GM19452 (cell line): ENCODE measurements around the gene YIF1A.
"Not testable (repeated sequence)": the region's sequence is repeated elsewhere in the genome, so short reads cannot be mapped to it uniquely, and the experiment has no call there.

Experiments used
- ATAC-seq: cut with Tn5 transposase; IDR thresholded peaks from one replicate; pipeline ENCODE4 v1.9.1; 2021; ENCODE audit not compliant: unreplicated experiment

YIF1A gene

DNA sequence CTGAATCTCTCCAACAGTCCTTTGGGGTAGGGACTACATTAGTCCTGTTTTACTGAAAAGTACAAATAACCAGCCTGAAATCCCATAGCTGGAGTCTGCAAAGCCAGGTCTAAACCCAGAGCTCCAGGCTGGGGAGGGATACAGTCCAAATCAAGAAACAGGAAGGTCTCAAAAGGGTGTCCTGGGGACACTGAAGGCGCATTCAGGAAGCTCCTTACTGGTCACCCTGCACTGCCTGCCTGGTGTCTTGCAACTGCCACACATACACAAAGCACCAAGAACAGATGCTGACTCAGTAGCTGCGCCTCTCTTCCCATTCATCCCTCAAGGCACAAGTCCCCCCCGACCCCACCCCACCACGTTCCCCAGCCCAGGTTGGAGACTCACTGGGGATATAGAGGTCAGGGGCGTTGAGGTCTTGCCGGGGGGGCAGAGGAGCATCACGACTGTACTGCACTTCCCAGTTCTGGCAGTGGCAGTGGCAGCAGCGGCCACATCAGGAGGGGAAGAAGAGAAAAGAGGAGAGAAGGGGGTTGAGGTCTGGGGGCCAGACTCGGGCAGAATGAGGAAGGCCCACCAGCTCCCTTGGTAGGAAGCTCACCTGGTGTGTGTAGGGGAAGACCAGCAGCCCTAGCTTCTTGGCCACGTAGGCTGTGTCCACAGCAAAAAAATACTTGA lies 1.6 kb downstream of the YIF1A start:
- ATAC-seq = no peak

DNA sequence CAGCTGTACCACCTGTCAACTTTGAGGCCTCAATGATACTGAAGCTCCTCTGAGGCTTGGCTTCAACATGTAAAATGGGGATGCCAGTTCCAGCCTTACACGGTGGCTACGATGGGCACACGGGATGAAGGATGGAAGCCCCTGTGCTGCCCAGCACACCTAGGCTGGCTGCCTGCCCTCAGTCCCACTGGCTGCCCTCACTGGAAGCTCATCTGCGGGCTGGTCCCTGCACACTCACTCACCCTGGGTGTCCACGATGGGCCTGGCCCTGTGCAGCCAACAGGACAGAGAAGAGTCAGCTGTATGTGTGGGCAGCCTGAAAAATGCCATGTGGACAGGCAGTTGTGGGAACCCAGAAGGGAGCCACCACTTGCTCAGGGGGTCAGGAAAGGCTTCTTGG lies 2.2 kb downstream of the YIF1A start:
- no peak for ATAC-seq

DNA sequence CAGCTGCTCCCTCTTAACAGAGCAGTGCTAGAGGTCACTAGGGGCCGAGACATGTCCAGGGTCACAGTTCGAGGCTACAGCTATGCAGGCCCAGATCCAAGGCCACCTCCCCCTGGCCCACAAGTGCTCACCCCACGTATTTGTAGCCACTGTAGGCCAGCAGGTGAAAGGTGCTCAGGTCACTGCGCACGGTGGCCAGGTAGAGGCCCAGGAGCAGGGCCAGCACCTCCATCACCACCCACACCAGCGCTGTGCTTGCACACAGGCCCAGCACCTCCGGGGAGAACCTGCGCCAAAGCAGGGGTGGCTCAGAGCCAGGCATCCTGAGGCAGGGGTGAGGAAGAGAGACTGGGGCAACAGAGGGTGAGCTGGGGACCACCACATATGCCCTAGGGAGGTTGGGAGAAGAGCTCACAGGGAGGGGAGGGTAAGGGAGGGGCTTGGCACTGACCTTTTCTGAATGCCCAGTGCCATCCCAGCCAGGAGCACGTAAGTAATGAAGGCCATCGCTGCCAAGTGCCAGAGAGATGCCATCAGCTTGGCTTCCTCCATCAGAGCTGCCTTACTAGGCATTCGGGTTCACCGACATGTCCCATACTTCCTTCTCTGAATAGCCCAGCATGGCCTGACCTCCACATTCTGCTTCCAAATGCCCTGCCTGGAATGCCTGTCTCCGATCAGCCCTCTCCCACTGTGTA lies 3.5 kb downstream of the YIF1A start:
- ATAC-seq = no peak

DNA sequence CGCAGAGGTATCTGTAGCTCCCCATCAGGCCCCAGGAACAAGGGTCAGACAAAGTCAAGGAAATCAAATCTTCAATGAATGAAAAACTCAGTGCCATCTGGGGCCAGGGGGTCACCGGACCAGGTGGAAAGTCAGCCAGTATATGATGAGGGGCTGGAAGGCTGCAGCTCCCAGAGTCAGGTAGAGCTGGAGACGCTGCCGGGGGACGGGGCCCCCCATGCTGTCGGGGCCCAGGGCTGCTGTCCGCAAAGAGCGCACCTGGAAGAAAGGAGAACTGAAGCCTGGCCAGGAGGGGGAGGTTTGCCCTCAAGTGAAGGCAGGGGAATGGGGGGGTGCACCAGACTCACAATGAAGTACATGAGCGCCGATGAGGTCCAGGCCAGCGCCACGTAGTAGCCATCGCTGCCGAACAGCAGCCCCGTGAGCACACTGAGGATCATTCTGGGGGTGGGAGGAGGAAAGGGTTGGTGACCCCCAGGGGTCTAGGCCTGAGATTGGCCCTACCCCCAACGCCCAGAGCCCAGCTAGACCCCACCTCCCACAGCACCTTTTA lies 4.3 kb downstream of the YIF1A start:
- no peak for ATAC-seq

DNA sequence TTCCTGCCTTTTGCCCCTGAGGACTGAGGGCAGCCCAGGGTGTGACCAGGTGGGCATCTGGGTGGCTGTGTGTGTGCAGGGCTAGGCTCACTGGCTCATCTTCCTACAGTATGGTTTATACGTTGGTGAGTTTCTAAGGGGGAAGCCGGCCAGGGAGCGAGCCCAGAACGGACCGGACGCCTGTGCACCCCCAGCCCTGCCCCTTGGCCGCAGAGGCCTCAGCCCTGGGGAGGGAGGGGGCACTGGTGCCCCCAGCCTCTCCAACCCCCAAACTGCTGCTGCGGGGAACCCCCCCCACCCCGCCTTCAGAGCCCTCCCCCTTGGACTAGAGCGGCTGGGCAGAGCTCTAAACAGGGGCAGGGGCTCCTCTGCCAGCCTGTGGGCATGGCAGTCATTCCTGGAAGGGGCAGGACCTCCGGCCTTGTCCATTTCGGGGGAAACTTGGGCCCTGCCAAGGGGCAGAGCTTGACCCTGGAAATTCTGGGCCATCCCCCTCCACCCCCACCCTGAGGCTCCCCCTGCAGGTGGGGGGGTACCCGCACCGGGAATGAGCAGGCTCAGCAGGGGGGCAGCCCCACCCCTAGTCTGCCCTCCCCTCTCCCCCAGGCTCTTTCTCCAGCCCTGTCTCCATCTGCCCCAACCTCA lies 5.4 kb downstream of the YIF1A start:
- no peak for ATAC-seq

DNA sequence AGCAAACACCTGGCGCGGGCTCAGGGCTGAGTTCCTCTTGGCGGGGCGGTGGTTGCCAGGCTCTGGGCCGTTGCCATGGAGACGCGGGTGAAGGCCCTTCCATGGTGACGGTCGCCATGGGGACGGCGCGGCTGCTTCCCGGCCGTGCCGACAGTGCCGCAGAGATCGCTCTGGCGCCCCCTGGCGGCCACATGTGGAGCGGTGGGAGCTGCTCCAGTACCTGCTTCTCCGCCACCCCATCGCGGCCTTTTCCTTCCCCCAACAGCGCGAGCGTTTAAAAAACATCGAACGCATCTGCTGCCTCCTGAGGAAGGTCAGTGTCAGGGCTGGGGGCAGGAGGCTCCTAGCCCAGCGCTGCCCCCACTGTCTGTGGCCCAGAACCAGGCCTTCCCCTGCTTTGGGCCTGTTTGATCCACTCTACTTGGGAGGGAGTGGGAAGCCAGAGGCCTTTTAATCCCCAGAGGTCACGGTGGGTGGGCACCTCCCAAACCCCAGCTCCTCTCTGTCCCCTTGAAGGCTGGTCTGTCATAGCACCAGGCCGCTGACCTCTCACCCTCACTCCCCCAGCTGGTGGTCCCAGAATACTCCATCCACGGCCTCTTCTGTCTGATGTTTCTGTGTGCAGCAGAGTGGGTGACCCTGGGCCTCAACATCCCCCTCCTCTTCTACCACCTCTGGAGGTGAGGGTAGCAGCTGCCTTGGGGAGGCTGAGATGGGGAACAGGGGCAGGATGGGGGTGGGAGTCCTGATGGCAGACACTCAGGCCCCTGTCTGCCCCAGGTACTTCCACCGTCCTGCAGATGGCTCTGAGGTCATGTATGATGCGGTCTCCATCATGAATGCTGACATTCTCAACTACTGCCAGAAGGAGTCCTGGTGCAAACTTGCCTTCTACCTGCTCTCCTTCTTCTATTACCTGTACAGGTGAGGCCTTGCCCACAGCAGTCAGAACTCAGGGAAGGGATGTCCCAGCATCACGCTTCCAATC lies 6.2 kb downstream of the YIF1A start:
- ATAC-seq = peak; percentile 75

DNA sequence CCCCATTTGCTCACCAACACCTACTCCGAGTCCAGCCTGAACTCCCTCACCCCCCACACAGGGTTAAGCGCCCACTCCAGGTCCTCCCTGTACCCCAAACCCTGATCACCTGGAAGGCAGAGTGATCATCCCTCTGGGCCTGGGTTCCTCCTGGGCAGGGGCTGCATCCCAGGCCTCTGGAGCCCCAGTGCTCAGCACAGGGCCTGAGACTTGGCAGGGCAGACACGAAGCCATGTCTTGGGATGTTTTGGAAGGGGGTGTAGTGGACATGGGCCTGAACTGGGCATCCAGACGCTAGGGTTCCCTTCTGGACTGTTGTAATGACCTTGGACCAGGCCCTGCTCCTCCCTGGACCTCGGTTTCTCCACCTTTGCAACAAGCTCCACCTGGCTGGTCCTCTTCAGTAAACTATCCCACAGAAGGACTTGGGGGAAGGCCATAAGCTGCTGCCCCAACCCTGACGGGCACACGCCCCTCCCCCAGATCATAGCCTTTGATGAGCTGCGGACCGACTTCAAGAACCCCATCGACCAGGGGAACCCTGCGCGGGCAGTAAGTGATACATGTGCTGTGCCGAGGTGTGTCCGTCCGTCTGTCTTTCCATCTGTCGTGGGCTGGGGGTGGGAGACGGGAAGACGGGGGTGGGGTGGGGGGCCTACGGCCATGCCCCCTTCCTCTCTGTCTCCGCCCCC lies 7.0 kb downstream of the YIF1A start:
- ATAC-seq = no peak

DNA sequence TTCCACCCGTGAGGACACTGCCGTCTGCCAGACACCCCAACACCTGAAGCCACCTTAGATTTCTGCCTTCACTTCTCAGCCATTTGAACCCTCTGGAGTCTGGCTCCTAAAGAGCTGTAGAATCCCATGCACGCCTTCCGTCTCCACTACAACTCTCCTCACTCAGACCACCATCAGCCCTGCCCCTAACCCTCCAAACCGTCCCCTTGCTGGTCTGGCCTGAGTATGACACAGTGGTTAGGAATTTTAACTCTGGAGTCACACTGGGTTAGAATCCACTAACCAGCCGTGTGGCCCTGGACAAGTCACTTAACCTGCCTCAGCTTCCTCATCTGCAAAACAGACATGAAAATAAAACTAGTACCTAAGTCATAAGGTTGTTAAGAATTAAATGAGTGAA lies 7.9 kb downstream of the YIF1A start:
- no peak for ATAC-seq

DNA sequence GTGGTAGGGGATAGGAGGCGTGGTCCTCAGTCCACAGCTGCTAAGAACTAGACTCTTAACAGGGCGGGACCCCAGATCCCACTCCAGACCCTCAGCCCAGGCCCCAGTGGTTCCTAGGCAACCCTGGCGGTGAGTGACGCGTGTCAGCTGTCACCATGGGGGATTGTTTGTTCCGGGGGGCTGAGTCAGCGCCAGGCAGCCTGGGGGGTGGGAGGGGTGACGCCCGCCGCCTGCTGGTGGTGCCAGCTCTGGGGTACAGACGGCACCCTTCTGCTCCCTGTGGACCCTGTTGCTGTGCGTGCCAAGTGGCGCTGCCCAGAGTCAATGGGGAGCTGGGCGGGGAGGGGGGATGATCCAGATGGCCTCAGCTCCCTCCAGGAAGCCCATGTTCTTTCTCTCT lies 8.5 kb downstream of the YIF1A start:
- no peak for ATAC-seq

DNA sequence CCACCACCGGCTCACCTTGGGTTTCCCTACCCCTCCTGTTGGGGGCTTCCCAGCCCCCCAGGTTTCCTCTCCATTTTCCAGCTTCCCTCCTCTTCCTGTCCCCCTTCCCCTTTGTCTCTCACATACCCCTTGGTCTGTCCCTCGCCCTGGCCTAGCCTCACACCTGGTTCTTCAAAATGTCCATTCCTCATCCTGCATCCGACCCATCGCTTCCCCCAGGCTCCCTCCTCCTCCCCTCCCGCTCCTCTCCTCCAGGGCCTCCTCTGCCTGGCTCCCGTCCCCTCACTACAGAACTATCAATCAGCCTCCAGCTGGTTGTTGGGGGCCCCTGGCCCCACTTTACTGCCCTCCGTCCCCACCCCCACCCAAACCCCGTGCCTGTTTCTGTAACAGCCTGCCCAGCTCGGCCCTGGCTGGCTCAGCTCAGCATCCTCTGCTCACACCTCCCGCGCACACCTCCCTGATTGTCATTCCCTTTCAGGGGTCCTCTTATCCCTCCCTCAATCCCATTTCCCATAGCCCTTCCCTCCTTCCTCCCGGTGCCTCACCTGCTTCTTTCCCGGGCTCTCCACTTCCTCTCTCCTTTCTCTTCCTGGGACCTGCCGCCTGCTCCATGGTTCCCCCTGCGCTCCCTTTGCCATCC lies 9.7 kb downstream of the YIF1A start:
- ATAC-seq = no peak

DNA sequence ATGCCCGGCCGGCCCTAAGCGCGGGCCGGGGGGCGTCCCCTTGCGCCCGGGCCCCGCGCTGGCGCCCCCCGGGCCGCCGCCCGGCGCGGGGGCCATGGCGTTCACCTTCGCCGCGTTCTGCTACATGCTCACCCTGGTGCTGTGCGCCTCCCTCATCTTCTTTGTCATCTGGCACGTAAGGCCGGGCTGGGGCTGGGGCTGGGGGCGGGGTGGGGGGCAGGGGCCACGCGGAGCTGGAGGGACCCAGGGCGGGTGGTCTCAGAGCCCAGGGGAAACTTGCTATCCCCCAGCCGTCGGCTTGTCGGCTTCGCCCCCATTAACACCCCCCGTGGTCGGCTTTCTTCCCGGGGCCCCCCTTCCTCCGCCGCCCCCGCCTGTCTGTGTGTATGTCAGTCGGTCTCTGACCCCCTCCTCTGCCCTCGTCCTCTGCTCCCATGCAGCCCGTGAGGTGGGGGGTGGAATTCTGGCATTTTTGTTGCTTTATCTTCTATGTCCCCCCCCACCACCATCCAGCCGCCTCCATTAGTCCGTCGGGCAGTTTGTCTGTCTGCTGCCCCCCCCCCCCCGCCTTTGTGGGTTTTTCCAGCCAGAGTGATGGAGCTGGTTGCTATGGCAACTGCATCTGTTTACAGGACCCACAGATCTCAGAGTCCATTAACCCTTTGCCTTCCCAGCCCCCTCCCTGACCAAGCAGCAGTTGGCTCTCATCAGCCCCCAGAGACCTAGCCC lies 10.4 kb downstream of the YIF1A start:
- ATAC-seq = no peak

DNA sequence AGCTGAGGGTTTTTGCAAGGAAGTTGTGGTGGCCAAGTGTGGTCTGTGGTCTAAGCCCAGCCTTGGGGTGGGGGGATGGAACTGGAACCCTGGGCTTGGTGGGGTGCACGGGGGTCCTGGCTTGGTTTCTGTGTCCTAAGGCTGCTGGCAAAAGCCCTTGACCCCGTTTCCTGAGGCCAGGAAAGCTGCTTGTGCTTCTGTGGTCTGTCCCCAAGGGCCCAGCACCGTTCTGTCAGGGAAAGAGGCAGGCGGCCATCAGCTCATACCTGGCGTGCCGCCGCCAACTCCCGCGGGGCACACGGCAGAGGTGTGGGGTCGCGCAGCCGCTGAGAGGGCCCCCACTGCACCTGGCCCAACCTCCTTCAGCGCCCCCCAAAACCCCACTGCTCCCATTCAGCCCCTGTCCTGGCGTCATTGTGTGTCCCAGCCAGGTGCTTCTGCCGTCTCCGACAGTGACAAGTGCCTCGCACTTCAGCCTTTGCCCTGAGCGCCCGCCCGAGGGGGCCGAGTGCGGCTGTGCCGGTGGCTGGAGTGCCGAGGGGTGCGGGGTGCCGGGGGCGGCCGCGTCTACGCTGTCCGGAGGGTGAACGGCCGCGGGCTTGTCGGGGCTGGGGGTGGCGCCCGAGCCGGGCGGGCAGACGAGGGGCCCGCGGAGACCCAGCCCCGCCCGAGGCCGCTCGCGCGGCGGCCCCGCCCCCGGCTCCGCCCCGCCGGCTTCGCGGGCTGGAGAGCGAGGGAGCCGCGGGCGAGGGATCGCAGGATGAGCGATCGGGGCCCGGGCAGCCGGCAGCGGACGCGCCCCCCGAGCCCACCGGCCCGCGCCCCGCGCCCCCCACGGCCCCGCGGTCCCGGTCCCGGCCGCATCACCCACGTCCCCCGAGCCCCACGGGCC lies 11.2 kb downstream of the YIF1A start, which contains the start of gene CNIH2:
TSS of gene CNIH2 (plus strand) at position 705 of the 892 bp plus-strand sequence. CDS start 282 bp downstream, outside the sequence.
- no peak for ATAC-seq

DNA sequence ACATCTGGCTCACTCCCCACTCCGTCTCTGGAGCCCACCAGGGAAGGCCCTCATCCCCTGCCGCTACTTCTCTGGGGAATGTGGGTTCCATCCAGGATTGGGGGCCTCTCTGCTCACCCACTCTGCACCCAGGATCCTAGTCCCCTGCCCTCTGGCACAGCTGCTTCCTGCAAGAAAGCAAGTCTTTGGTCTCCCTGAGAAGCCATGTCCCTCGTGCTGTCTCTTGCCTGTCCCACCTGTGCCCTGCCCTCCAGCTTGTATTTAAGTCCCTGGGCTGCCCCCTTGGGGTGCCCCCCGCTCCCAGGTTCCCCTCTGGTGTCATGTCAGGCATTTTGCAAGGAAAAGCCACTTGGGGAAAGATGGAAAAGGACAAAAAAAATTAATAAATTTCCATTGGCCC lies 11.9 kb downstream of the YIF1A start:
- not testable (repeated sequence) for ATAC-seq

DNA sequence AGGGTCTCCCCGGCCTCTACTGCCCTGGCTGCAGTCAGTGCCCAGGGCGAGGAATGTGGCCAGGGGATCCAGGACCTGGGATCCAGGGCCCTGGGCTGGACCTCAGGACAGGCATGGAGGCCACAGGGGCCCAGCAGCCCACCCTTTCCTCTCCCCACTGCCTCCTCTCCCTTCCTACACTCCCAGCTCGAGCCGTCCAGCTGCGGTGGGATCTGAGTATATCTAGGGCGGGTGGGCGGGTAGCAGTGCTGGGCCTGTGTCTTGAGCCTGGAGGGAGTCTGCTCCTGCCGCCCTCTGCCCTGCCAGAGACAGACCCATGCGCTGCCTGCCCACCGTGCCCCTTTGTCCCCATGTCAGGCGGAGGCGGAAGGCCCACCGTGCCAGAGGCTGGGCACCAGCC lies 12.3 kb downstream of the YIF1A start:
- ATAC-seq = not testable (repeated sequence)

DNA sequence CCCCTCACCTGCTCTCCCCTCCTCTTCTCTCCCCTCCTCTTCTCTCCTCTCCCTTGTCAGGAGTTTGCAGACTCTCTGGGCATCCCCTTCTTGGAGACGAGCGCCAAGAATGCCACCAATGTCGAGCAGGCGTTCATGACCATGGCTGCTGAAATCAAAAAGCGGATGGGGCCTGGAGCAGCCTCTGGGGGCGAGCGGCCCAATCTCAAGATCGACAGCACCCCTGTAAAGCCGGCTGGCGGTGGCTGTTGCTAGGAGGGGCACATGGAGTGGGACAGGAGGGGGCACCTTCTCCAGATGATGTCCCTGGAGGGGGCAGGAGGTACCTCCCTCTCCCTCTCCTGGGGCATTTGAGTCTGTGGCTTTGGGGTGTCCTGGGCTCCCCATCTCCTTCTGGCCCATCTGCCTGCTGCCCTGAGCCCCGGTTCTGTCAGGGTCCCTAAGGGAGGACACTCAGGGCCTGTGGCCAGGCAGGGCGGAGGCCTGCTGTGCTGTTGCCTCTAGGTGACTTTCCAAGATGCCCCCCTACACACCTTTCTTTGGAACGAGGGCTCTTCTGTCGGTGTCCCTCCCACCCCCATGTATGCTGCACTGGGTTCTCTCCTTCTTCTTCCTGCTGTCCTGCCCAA lies 12.8 kb downstream of the YIF1A start:
- no peak for ATAC-seq

DNA sequence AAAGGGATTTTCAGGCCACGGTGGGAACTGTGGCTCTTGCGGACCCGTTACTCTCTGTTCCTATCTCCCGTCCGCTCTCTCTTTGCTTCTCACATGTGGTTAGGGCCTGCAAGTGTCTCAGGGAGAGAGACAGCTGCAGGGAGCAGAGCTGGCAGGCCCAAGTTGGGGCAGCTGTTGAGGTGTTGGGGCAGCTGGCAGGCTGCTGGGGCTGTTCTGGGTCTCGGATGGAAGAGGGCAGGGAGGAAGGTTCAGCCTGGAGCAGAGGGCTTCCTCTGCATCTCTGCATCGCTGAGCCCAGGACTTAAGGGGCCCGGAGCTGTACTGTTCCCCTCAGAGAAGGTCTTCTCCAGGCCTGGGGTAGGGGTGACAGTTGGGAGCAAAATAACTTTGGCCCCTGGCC lies 13.5 kb downstream of the YIF1A start:
- no peak for ATAC-seq

DNA sequence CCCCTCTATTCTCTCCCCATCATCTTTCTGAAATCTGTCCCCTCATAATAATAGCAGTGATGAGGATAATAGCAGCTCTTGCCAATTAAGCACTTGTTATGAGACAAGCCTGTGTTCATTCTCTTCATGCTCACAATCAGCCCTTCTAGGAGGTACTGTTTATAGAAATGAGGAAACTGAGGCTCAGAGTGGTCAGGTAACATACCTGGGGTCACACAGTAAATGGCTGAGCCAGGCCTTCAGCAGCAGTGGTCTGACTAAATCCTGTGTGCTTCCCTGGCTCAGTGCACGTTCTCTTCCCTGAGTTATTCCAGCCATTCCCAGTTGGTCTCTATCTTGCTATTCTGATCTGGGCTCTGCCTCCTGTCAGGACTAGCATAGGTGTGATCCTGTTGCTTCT lies 14.7 kb downstream of the YIF1A start:
- ATAC-seq = no peak

DNA sequence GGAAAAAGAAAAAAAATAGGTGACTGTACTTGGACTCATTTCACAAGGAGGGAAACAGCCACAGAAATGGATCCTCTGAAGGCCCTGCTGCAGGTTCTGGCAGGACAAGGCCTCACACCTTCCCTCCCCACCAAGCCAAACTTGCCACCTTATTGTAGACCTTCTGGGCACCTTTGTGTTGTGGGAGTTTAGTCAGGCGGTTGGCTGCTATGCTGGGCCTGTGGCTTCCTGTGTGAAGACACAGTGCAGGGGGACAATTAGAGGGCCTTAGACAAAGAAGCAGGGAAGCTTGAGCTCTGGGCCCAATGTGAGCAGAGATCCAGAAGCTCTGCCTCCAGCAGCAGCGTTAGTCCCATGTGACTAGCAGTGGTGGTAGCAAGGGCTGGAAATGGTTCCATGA lies 16.3 kb downstream of the YIF1A start:
- ATAC-seq = no peak
